Skin epidermis (tissue), 12 donors: ENCODE measurements around the gene PROZ.

Experiments
- H3K27ac ChIP-seq, 21 experiments: fragments of 200-600 bp; sonication (generic) in 11 of 21; one replicate each; pipeline ENCODE4 v1.5.0; 2020; ENCODE audit warnings: mild to moderate bottlenecking in 3 of 21, inconsistent platforms in 2 of 21, moderate library complexity in 2 of 21
- H3K4me3 ChIP-seq, 7 experiments: fragments of 200-600 bp; sonication (generic) in 2 of 7; one replicate each; pipeline ENCODE4 v1.5.0; 2020; ENCODE audit warnings: inconsistent platforms in 2 of 7, mild to moderate bottlenecking in 2 of 7, moderate library complexity in 1 of 7

PROZ gene

DNA sequence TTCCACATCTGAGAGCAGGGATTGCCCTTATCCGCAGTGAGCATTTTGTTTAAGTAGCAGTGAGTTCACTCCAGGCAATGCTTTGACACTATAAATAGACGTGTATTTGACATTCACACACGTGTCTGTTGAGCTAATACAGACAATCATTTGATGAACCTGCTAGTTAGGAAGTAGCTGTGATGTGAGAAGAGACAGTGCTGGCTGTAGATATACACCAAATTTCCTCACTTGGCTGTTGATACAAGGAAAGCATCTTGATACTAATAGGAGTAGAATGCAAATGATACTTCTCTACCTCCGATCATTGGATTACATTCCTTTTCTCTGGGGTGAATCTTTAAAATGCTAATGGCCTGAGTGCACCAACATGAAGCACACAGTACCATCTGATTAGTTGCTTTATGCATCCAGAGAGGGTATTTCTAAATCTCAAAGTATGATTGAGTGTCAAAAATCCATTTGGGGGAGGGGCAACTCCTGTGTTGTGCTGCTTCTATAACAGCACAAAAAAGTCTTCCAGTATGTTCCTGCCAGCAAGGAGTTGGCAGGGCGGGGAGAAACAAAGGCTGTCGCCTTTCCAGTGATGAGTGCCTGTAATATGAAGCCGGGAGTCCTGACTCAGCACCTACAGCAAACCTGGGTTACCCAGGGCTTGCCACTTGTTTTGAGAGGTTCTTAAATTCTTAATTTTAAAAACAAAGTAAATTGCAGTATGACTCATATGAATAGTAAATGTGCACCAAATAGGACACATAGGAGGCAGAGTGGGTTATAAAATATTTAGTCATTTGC lies 58.0 kb downstream of the PROZ start:
- Histone ChIP-seq H3K4me3 (no peak overlapping the region), H3K27ac (peak overlapping the region in 3 of 21 experiments; percentile 7 to 50 (median 15))

DNA sequence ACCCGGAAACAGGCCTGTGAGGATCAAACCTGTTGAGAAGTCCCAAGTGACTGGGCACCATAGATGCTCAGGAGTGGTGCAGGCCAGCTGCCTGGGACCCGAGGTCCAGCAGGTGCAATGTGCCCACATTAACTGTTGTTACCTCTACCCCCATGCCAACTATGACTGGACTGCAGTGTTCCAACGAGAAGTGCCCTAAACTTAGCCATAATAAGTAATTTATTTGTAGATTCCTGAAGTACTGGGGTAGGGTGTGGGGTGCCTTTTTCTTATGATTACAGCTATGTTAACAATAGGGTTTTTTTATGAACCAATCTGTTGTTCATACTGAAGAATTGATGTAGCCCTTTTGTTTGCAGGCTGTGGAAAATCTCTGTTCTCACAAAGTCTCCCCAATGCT lies 60.1 kb downstream of the PROZ start:
- H3K27ac ChIP-seq: no peak overlapping the region

DNA sequence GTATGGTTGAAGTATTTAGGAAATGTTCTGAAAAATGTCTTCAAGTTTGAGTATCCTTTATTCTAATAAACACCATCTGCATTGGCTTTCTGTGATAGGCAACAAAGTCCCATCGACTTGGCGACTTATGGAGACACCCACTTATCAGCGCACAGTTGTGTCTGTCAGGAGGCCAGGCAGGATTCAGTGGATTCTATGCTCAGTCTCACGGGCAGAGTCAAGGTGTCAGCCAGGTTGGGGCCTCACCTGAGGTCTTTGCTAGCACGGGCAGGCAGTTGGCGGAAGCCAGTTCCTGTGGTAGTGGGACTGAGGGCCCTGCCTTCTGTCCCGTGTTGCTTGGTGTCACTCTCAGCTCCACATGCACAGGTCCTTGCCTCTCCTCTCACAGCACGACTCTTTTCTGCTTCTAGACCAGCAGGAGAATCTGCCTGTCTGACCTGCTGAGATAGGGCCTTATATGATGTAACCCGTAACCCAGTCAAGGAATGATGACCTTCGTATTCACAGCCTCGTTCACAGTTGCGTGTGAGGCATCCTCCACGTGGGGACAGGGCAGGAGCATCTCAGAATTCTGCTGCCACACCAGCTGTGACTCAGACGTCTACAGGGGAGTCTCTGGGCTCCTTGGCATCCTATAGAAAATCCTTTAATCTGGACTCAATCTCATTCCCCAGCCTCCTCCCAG lies 61.0 kb downstream of the PROZ start:
- Histone ChIP-seq H3K4me3 (no peak overlapping the region), H3K27ac (no peak overlapping the region)

More for the DNA sequence above, 60.1 kb downstream of the PROZ start:
- H3K4me3 ChIP-seq: no peak overlapping the region

GRCh38 chr13:113220141-113220598 lies 61.7 kb downstream of the PROZ start:
- H3K27ac ChIP-seq: no peak overlapping the region
- no peak overlapping the region for H3K4me3 ChIP-seq

DNA sequence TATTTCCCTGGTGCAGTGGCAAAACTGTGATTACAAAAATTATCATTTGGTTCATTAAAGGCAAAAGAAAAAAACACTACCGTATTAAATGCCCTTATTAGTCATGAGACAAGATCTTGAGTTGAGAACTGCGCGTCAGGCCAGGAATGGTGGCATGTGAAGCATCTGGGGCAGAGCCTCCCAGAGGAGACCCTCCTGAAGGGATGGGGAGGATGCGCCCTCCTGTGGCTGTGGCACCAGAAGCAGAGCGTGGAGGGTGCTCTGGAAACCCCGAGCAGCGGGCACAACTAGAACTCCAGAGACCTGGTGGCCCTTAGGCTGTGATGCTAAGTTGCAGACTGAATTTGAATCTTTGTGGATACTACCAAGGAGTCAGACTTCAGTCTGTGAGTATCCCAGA lies 62.4 kb downstream of the PROZ start:
- no peak overlapping the region for H3K27ac ChIP-seq
- no peak overlapping the region for H3K4me3 ChIP-seq
